VCaP (cell line): ENCODE measurements around the gene XPA.

Source experiments
- H3K27ac ChIP-seq: fragments of 450-650 bp; 2 replicates; pipeline ENCODE4 v1.5.1; 2017
- TF ChIP-seq, protein P1 (sequence below): fragments of 450-650 bp; conservative IDR thresholded peaks from 2 replicates; pipeline ENCODE4 v1.5.1; 2017; ENCODE audit warnings: mild to moderate bottlenecking, moderate library complexity

XPA gene

GRCh38 chr9:97735070-97735600, 38.0 kb upstream of the XPA start:
- TF ChIP-seq, protein P1, sequence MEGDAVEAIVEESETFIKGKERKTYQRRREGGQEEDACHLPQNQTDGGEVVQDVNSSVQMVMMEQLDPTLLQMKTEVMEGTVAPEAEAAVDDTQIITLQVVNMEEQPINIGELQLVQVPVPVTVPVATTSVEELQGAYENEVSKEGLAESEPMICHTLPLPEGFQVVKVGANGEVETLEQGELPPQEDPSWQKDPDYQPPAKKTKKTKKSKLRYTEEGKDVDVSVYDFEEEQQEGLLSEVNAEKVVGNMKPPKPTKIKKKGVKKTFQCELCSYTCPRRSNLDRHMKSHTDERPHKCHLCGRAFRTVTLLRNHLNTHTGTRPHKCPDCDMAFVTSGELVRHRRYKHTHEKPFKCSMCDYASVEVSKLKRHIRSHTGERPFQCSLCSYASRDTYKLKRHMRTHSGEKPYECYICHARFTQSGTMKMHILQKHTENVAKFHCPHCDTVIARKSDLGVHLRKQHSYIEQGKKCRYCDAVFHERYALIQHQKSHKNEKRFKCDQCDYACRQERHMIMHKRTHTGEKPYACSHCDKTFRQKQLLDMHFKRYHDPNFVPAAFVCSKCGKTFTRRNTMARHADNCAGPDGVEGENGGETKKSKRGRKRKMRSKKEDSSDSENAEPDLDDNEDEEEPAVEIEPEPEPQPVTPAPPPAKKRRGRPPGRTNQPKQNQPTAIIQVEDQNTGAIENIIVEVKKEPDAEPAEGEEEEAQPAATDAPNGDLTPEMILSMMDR: no peak

DNA sequence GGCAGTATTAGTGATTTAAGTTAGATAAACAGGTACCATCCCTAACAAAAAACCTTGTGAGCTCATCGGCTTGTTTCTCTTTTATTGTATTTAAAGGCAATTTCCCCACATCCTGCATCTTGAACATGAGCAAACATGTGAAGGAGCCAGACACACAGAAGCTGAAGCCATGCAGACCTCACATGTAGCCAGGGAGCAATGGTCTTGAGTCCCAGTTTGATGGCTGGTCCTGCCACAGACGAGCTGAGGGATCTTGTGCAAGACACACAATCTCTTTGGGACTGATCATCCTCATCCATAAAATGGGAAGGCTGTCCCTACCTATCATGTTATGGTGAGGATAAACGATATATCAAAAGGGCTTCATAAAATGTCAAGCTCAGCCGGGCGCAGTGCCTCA, 29.6 kb upstream of the XPA start:
- H3K27ac ChIP-seq: no peak overlapping the region
- TF ChIP-seq, protein P1: no peak

More at GRCh38 chr9:97735070-97735600, 38.0 kb upstream of the XPA start:
- no peak overlapping the region for H3K27ac ChIP-seq

DNA sequence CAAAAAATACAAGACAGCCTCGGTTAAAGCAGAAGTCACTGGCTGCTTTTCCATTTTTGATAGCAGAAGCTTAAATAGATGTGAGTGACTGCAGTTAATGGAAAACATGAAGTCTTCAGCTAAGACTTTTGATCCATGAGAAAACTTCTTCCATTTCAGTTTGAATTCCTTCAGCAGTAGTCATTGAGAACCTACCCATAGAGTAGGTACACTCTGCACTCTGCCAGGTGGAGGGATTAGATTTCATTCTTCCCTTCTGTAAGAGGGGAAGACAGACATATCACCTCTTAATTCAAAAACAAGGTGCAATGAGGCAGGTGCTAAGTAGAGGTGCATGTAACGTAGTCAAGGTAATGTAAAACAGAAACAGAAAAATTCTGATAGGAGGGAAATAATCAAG, 26.7 kb upstream of the XPA start:
- TF ChIP-seq, protein P1: no peak
- H3K27ac ChIP-seq: no peak overlapping the region

- H3K27ac ChIP-seq: no peak overlapping the region
- TF ChIP-seq, protein P1: no peak
Measured at GRCh38 chr9:97722331-97722730, 25.2 kb upstream of the XPA start.

DNA sequence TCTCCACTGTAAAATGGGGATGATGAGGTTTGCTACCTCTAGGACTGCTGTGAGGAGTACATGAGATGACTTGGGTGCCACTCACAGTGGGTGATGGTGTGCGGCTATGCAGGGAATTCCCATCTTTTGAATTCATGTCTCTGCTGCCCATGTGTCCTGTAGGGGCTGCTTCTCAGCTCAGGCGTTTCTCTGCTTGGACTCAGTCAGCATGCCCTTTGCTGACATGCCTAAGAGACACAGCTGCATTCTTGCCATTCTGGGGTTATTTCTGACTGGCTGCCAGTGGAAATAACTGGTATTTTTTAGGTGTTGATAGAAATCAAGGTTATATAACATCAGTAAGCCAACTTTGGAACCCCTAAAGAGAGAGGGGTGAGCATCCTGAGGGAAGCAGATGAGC, 24.3 kb upstream of the XPA start:
- TF ChIP-seq, protein P1: no peak
- H3K27ac ChIP-seq: no peak overlapping the region

- TF ChIP-seq, protein P1: no peak
- H3K27ac ChIP-seq: no peak overlapping the region
Measured at GRCh38 chr9:97717866-97718265, 20.7 kb upstream of the XPA start.

- H3K27ac ChIP-seq: no peak overlapping the region
- TF ChIP-seq, protein P1: no peak
Measured at GRCh38 chr9:97714435-97714834, 17.3 kb upstream of the XPA start.

DNA sequence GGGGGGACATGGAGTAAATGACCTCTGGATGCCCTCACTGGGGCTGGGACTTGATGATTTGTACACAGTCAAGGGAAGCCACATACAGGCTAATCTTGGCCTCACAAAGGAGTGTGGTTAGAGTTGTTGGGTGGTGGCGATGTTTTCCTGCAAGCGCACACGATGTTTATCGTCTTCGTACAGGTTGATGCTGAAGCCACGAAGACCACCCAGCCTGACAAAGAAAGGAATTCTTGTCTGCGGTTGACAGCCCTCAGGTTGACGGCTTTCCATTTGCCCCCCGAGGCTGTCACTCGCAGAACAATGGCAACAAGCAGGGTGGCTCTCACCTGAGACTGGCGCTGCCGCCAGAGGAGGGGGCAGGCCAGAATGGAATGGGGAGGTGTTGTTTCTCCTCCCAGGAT, 14.1 kb upstream of the XPA start:
- H3K27ac ChIP-seq: no peak overlapping the region
- TF ChIP-seq, protein P1: no peak
